Gastroesophageal sphincter (tissue), 3 donors: ENCODE results near the gene INPP5A.

ENCODE experiments used
- CTCF ChIP-seq, 4 experiments: fragments of 200-600 bp in 2 of 4; fragments of 450-650 bp in 2 of 4; sonication (generic) in 1 of 4; IDR thresholded peaks; one replicate each; pipeline ENCODE4 v1.5.1; 2017 to 2019; ENCODE audit warnings: antibody characterized with exemption in 4 of 4, mild to moderate bottlenecking in 2 of 4, moderate library complexity in 2 of 4
- EP300 ChIP-seq: sonication (generic); formaldehyde crosslinking; IDR thresholded peaks from one replicate; pipeline ENCODE4 v1.6.1; 2017; ENCODE audit warnings: antibody characterized with exemption, mild to moderate bottlenecking
- POLR2A ChIP-seq, 2 donors: fragments of 450-650 bp; IDR thresholded peaks; one replicate each; pipeline ENCODE4 v1.6.1; 2017; ENCODE audit warnings: antibody characterized with exemption in 2 of 2, mild to moderate bottlenecking in 2 of 2, moderate library complexity in 1 of 2
- POLR2AphosphoS5 ChIP-seq: sonication (generic); formaldehyde crosslinking; IDR thresholded peaks from one replicate; pipeline ENCODE4 v1.6.1; 2017; ENCODE audit warnings: antibody characterized with exemption

GRCh38 chr10:132636358-132636757, 98.8 kb downstream of the INPP5A start:
- TF ChIP-seq CTCF (IDR thresholded peaks at IDR 0.05) (no peak), POLR2AphosphoS5 (no peak), POLR2A (IDR thresholded peaks at IDR 0.05) (no peak), EP300 (no peak)
